HL-60 (cell line): ENCODE results near the gene SWAP70.

Experiments used
- DNase-seq, 2 experiments: peaks; one replicate each; pipeline ENCODE4 v3.0.0-alpha.2; 2010 to 2020; ENCODE audit warnings: low read depth in 1 of 2, low spot score in 1 of 2
- H3K27ac ChIP-seq: fragments of 250-450 bp; sonication (Bioruptor Pico); replicated peaks from 2 replicates; pipeline ENCODE4 v1.5.1; 2020; ENCODE audit warnings: mild to moderate bottlenecking, moderate library complexity
- H3K27me3 ChIP-seq: fragments of 250-450 bp; sonication (Bioruptor Pico); 2 replicates; pipeline ENCODE4 v1.5.1; 2021; ENCODE audit warnings: mild to moderate bottlenecking, moderate library complexity; ENCODE audit not compliant: insufficient read depth, poor library complexity, severe bottlenecking
- H3K4me3 ChIP-seq: replicated peaks from 2 replicates; pipeline ENCODE4 v1.5.1; 2011; ENCODE audit warnings: mild to moderate bottlenecking, control low read depth, low read length; ENCODE audit not compliant: insufficient read depth
- GABPA ChIP-seq: IDR thresholded peaks from 2 replicates; pipeline ENCODE4 v1.6.1; 2012; ENCODE audit warnings: low read depth
- POLR2AphosphoS5 ChIP-seq: IDR thresholded peaks from 2 replicates; pipeline ENCODE4 v1.6.1; 2012; ENCODE audit warnings: low read depth
- REST ChIP-seq: IDR thresholded peaks from 2 replicates; pipeline ENCODE4 v1.6.1; 2012; ENCODE audit warnings: low read depth; ENCODE audit not compliant: insufficient replicate concordance
- SPI1 ChIP-seq: IDR thresholded peaks from 2 replicates; pipeline ENCODE4 v1.6.1; 2012; ENCODE audit warnings: low read depth, mild to moderate bottlenecking, borderline replicate concordance
- TF ChIP-seq, protein P1 (sequence below): IDR thresholded peaks from one replicate; pipeline ENCODE4 v1.5.1; 2011; ENCODE audit warnings: low read length, control low read depth, inconsistent platforms; ENCODE audit not compliant: insufficient read depth

Gene SWAP70

GRCh38 chr11:9701799-9702198 lies 37.9 kb downstream of the SWAP70 start:
- Histone ChIP-seq H3K27me3 (no peaks in the 10 kb centered on the region), H3K4me3 (no peak overlapping the region), H3K27ac (no peak overlapping the region)
- TF ChIP-seq POLR2AphosphoS5 (no peak), REST (no peak)
- TF ChIP-seq, protein P1, sequence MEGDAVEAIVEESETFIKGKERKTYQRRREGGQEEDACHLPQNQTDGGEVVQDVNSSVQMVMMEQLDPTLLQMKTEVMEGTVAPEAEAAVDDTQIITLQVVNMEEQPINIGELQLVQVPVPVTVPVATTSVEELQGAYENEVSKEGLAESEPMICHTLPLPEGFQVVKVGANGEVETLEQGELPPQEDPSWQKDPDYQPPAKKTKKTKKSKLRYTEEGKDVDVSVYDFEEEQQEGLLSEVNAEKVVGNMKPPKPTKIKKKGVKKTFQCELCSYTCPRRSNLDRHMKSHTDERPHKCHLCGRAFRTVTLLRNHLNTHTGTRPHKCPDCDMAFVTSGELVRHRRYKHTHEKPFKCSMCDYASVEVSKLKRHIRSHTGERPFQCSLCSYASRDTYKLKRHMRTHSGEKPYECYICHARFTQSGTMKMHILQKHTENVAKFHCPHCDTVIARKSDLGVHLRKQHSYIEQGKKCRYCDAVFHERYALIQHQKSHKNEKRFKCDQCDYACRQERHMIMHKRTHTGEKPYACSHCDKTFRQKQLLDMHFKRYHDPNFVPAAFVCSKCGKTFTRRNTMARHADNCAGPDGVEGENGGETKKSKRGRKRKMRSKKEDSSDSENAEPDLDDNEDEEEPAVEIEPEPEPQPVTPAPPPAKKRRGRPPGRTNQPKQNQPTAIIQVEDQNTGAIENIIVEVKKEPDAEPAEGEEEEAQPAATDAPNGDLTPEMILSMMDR: no peak
- DNase-seq: no peak

GRCh38 chr11:9703280-9703679 lies 39.4 kb downstream of the SWAP70 start:
- no peak for DNase-seq
- no peak for TF ChIP-seq POLR2AphosphoS5
- TF ChIP-seq REST: no peak
- TF ChIP-seq, protein P1: no peak
- TF ChIP-seq GABPA: no peak
- TF ChIP-seq SPI1: no peak
- H3K4me3 ChIP-seq: no peak overlapping the region
- no peaks in the 10 kb centered on the region for H3K27me3 ChIP-seq
- H3K27ac ChIP-seq: no peak overlapping the region

DNA sequence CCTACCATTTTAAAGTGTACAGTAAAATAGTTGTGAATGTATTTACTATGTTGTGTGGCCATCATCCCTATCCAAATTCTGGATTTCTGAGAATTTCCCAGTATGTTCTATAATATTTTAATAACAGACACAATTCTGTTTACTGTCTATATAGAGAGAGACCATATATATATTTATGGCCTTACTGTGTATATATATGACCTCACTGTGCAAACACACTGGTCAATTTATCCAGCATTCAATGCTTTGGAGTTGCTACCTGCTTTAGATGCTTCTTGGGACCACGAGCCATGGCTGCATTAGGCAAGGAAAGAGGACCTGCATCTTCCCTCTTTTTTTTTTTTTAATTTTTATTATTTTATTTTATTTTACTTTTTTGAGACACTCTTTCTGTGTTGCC lies 40.2 kb downstream of the SWAP70 start:
- no peak overlapping the region for H3K27ac ChIP-seq
- TF ChIP-seq REST (no peak), SPI1 (no peak), GABPA (no peak)
- no peak overlapping the region for H3K4me3 ChIP-seq
- no peak for DNase-seq
- H3K27me3 ChIP-seq: no peaks in the 10 kb centered on the region

DNA sequence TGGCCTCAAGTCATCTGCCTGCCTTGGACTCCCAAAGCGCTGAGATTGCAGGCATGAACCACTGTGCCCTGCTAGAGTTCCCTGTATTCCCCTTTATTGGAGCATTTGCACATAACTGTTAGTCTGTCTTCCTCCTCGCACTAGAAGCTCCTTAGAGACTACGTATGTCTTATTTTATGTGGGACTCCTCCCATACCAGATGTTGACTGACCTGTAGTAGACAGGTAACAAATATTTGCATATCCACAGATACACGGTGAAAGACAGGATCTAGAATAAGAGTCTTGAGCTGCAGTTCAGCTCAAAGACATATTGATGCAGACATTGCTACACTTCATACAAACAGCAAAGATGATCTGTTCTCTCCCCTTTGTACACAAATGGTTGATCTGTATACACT lies 40.7 kb downstream of the SWAP70 start:
- Histone ChIP-seq H3K4me3 (no peak overlapping the region), H3K27me3 (no peaks in the 10 kb centered on the region), H3K27ac (no peak overlapping the region)
- no peak for DNase-seq
- no peak for TF ChIP-seq SPI1
- TF ChIP-seq, protein P1: no peak
- TF ChIP-seq POLR2AphosphoS5: no peak
- TF ChIP-seq GABPA: no peak
- TF ChIP-seq REST: no peak
